HG03108 (cell line): Measurements from ENCODE around the gene CAMK1G.

Source experiments
- ATAC-seq: cut with Tn5 transposase; IDR thresholded peaks from one replicate; pipeline ENCODE4 v1.9.1; 2021; ENCODE audit warnings: moderate library complexity; ENCODE audit not compliant: unreplicated experiment

The CAMK1G gene

GRCh38 chr1:209618291-209618690, 34.8 kb downstream of the CAMK1G start:
- no peak for ATAC-seq

- no peak for ATAC-seq
Observed at GRCh38 chr1:209618756-209619420, 35.4 kb downstream of the CAMK1G start.

DNA sequence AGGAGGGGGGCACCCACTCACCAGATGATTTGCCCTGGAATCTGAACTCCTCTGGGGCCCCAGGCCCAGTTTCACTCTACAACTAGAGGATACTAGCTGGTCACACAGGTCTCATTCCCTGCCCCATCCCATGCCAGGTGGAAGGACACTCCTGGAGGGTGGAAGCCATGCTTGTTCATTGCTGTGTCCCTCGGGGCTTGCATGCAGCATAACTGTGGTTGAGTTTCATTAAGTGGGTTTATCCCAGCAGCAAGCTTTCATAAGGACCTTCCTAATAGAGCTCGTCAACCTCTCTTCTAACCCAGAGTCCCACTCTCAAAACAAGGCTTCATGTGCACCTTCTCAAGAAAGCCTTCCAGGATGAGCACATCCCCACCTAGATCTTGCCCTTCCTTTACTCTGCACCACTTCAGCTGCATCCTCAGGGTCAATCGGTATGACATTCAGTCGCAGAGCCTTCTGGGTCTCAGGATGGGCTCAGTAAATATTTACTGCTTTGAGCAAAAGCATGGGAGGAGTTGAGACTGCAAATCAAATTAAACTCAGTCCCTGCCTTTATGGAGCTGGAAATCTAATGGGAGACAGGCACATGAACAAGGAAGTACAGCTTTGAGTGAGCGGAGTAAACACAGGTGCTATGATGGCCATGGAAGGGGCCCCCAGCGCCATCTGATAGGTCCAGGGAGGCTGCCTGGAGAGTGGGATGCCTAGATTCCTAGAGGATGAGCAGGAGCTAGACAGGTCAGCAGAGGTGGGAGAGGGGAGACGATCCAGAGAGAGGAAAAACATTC, 36.4 kb downstream of the CAMK1G start:
- ATAC-seq, result no peak

DNA sequence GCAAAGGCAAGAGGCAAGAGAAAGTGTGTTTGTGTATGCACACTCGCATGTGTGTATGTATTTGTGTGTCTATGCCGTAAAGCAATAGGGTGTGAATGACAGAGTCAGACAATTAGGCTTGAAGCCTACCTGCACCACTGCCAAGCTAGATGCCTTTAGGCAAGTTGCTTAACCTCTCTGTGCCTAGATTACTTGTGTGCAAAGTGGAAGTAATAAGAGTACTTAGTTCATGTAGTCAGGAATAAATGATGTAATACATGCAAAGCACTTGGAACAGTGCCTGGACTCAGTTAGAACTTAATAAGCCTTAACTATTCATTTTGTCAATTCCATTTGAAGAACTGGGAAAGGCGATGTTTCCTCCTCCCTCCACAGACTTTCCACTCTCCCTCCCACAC, 37.0 kb downstream of the CAMK1G start:
- no peak for ATAC-seq

DNA sequence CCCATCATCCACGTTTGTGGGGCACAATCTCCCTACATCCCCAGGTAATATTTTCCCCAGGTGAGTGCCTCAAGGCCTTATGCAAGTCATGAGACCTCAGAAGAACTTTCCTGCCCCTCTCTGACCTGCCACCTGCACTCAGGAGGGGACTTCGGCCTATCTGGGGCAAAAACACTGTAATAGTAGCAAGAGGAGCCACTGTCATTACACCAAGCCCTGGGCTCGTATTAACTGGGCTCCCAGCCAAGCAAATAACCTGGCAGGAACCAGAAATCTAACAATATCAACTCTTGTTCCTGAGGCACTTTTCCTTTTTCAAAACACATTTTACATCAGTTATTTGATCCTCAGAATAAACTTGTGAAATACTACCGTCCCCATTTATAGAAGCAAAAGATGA, 37.8 kb downstream of the CAMK1G start:
- ATAC-seq, result no peak

DNA sequence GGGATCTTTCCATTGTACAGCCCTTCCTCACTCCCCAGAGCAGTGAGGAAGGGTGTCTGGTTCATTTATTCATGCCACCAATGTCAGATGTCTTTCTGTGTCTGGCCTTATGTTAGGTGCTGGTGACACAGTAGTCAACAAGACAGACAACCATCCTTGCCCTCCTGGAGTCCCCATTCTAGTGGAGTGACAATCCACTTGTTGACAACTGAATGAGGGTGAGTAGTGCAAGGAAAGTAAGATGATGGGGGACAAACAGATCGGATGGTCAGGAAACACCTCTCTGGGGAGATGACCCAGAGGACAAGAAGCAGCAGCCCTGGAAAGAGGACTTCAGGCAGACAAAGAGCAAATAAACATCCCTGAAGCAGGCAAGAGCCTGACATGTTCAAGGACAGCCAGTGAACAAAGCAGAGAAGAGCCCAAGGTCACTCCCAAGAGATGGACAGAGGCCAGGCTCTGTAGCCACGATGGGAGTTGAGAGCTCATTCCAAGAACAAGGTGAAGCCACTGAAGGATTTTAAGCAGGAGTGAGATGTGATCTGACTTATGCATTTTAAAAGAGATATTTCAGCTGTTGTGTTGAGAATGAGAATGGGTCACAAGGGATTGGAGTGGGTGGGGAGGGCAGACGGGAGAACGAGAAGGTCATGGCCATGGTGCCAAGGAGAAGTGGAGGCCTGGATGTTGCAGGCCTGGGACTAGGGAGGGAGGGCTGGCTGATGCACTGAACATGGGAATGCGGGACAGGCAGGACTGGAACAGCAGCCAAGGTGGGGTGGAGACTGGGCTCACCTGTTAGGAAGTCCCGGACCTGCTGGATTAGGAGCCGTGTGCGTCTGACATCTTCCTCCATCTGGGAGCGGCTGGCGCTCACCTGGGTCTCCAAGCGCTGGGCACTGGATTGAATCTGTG, 38.5 kb downstream of the CAMK1G start:
- ATAC-seq, result no peak

DNA sequence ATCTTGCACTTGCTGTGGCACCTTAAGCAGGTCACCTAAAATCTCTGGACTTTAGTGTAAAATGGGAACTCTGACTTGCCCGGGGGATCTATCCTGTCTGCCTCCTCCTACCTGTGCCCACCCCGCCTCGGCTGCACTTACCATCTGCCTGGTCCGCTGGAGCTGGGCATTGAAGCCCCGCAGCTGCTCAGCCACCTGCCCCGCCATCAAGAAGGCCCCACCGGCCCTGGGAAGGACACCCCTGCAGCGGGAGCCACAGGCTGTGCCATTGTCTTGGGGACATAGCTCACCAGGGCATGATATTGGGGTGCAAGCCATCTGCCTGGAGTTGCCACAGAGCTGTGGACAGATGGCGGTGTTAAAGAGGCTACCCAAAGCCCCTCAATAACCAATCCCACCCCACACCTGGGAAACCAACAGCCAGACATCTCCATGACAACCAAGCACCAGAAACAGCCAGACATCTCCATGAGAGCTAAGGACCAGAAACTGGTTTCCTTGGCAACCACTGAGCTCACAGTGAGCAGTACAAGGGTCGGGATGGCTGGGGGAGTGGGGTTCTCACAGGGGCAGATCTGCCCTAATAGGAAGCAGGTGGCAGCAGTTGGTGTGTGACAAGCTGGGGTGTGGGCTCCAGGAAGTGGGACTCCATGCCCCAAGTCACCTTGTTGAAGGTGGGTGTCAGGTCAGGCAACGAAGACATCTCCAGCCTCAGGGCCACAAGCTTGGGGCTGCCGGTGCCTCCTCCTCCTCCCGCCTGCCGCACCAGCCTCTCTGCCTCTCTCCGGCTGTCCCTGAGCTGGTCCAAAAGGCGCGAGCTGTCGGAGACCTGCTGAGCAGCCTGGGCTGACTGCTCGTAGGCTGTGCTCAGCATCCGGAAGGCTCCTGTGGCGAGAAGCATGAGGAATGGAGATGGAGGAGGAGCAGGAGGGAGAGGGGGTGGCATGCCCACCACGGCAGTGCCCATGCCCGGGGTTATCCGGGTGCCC, 39.6 kb downstream of the CAMK1G start:
- ATAC-seq, result no peak

DNA sequence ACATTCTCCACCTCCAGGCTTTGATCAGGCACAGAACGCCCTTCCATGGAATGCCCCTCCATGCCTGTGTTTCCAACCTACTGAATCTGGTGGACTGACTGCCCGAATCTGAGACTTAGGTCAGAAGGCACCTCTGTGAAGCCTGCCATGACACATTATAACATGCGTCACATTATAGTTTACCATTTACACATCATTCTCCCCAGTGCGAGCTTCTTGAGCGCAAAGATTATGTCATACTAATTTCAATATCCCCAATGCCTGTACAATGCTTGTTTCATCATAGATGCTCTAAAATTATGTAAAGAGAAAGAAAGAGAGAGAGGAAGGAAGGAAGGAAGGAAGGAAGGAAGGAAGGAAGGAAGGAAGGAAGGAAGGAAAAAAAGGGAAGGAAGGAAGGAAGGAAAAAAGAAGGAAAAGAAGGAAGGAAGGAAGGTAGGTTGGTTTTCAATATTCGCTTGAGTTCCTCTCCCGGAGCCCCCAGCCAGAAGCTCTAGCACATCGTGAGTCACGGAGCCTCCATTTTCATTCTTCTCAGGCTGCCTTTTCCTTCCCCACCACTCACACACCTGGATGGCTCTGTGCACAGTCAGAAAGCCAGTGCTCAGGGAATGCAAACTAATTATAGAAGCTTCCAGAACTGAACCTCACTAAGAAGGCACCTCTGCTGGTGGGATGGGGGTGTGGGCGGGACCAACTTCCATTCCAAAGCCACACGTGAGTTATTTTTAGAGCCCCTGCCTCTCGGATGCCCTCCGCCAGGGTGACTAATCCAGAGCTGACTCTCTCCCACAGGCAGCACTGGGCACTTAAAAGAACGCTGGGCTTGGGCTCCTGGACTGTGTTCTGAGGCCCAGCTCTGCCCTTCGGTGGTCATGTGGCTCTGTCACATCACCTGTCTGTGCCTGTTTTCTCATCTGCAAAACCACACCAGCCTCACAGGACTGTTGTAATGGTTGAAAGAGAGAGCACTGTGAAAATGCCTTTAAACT, 41.3 kb downstream of the CAMK1G start:
- ATAC-seq, result no peak

DNA sequence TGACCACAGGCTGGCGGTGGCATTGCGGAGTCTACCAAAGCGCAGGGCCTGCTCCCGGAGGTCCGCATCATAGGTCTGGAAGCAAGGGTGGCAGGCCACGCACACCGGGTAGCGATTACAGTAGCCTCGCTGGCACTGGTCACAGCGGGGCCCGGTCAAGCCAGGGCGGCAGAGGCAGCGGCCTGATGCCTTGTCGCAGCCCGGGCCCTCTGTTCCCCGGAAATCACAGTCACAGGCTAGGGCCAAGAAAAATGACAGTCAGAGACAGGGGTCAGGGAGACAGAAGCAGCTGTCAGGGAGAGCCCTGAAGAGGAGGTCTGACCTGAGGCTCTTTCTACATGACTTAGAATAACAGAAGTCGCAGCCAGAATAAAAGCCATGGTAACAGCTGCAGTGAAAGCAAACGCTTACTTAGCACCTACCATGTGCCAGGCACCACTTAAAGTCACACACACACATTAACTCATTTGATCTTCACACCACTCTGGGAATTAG, 42.3 kb downstream of the CAMK1G start:
- no peak for ATAC-seq

DNA sequence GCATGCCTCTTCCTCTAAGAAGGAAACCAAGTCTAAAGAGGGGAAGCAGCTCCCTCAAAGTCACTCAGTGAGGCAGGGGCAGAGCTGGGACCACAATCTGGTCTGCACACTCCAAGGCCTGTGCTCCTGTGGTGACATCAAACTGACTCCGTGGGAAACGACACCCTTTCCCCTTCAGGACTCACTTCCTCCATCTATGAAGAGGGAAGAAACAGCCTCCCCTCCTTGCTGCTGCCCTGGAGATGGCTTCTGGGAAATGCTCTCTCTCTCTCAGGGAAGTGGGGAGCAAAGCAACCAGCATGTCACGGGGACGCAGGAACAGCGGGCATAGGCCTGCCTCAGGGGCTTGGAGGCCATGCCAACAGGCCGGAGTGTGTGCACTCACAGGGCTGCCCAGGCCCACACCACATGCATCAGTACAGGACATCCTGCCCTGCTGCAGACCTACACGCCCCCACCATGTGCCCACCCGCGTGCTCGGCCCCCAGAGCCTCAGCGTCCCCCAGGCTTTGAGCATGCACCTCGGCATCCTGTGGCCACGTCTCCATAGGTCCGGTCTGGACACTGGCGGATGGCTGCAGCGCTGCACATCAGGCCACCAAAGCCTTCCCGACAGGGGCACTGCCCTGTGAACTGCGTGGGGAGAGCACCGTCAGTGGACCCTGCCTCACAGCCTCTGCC, 43.0 kb downstream of the CAMK1G start:
- no peak for ATAC-seq

DNA sequence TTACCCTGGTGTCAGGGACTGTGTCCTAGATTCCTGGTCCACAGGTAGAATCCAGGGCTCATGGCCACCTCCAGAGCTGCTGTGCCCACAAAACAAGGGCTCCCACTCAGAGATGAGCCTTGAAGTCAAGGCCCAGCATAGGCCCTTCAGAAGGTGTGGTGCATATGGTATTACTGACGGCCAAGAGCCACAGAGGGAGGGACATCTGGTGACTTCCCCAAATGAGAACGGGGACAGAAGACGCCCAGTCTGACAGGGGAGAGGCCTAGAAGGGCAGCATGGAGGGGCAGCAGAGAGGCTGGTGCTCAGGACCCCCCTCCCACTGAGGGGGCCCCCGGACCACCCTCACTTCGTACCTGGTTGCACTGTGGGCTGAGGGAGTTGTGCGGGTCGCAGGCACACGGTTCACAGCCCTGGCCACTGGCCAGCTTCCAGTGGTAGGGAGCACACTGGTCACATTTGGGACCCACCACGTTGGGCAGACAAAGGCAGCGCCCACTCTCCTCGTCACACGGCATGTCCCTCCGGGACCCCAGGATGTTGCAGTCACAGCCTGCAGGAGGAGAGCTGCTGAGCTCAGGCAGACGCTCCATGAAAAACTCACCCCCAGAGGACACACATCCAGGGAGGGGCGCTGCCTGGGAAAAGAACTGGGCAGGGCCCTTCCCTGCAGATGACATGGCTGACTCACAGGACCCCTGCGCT, 43.7 kb downstream of the CAMK1G start:
- ATAC-seq, result no peak

DNA sequence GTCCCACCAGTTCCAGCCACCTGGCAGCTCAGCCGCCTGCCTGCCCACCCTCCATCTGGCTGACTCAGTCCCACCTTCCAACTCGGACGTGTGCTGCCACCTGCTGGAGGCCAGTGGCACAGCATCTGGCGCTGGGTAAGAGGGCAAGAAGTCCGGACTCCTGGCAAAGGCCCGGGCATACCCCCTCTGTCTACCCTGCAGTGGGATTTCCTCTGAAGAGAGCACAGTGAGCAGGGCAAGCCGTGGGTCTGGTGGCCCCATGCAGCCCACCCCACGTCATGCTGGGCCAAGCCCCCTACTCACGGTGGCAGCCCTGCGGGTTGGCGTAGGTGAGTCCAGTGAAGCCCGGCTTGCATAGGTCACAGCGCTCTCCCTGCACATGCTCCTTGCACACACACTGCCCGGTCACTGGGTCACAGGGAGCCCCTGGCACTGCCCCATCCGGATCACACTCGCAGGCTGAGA, 44.2 kb downstream of the CAMK1G start:
- ATAC-seq, result peak; percentile 74

DNA sequence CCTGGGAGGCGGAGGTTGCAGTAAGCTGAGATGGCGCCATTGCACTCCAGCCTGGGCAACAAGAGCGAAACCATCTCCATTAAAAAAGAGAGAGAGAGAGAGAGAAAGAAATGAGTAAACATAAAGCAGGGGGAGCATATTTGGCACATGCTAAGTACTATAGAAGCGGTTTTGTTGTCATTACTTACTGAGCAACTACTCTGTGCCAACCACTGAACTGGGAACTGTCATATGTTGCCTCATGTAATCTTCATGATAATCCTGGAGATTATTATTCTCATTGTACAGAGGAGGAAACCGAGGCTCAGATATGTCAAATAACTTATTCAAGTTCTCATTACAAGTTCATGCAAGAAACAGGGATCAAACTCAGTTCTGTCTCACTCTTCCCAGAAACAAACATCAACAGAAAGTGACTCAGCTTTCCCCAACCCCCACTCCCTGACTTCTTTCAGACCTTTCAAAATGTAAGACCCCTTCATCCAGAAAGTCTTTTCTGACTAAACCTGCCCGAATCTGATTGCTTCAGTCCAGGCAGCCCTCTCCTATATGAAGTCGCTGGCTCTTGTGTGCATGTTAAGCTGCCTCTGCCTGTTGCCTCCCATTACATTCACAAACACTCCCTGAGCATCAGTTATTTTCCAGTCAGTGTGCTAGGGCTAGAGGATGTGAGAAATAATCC, 45.2 kb downstream of the CAMK1G start:
- no peak for ATAC-seq

GRCh38 chr1:209629621-209630382, 46.3 kb downstream of the CAMK1G start:
- ATAC-seq, result no peak

DNA sequence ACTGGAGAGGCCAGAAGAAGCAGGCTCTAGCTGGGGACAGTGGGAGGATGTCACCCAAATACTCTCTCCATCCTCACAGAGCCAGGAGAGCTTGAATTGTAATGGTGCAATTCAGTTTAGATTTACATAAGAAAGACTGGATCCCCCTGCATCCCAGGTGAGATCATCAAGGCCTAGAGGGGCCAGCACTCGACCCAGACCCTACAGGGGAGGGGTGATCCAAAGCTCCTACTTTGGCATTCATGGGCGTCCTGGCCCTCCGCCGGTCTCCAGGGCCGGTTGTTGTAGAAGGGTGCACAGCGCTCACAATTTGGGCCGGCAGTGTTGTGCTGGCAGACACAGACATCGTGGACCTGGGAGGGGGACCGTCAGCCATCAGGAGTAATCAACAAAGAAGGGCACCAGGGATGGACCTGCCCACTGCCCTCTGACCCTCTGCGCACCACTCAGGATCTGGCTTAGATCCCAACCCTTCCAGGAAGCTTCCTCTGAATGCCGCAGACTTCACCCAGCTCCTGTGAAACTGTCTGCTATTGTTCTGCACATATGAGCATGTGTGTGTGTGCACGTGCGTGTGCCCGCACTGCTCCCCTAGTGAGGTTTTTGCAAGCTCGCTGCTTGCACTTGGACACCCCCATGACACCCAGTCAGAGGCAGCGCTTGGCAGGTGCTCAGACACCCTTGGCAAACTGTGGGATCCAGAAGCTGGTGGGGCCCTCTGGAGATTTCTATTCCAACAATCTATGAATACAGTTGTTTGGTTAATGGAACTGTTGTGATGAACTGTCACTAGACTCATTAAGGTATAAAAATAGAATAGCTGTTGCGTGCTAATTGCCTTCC, 47.1 kb downstream of the CAMK1G start:
- ATAC-seq, result no peak
